Measurements from ENCODE around the gene RAB29. TPM values are rescaled to one million over a fixed set of nuclear protein-coding genes. Genes with fewer than 3 reads are reported as not detected.

RAB29 gene
- total RNA-seq, 2 donors from 2014 or later = 7.6 to 11.2 TPM

GRCh38 chr1:205794011-205794730, 18.9 kb upstream of the RAB29 start:
- no peak overlapping the region for H3K27ac ChIP-seq
- H3K36me3 ChIP-seq (replicated peaks in 1 of 2; ENCODE audit: insufficient read depth in 1 of 2, low read depth in 2 of 2) = peaks cover 27 to 34% of the 10 kb centered on the region in 2 donors

GRCh38 chr1:205792961-205793673, 17.8 kb upstream of the RAB29 start:
- WGBS, 2 donors = 49 to 51% methylated on average over 5 to 6 of the region's 6 CpGs
- DNase-seq (no peak), ATAC-seq (no peak)
- Histone ChIP-seq H3K27ac (peak overlapping the region in 1 of 4 donors; percentile 2), H3K27me3 (no peaks in the 10 kb centered on the region), H3K4me1 (peaks cover under 1% of the 10 kb centered on the region), H3K9me3 (no peaks in the 10 kb centered on the region), H3K36me3 (replicated peaks in 1 of 2; ENCODE audit: insufficient read depth in 1 of 2, low read depth in 2 of 2) (peaks cover 21 to 32% of the 10 kb centered on the region in 2 donors), H3K4me3 (no peak overlapping the region)
- intact Hi-C loops (cut with DNase I) = loop anchor here (5.0 kb wide), 1 partner anchor 184 kb away; no protein-coding TSS in a partner anchor
- TF ChIP-seq POLR2A (IDR thresholded peaks at IDR 0.05) = no peak

More at GRCh38 chr1:205794011-205794730, 18.9 kb upstream of the RAB29 start:
- Histone ChIP-seq H3K4me1 (peaks cover 11% of the 10 kb centered on the region), H3K4me3 (no peak overlapping the region), H3K27me3 (no peaks in the 10 kb centered on the region), H3K9me3 (no peaks in the 10 kb centered on the region)
- intact Hi-C loops (cut with DNase I) = loop anchor here (5.0 kb wide), 1 partner anchor 183 kb away; no protein-coding TSS in a partner anchor
- ATAC-seq (no peak), DNase-seq (no peak)
- 64 to 68% methylated on average over 5 of the region's 5 CpGs for WGBS, 2 donors
- no peak for TF ChIP-seq POLR2A (IDR thresholded peaks at IDR 0.05)
- TF ChIP-seq CTCF (IDR thresholded peaks at IDR 0.05) = no peak

GRCh38 chr1:205792481-205792881, 17.2 kb upstream of the RAB29 start:
- no peak for DNase-seq
- peak overlapping the region in 1 of 4 donors; percentile 2 for H3K27ac ChIP-seq
- H3K36me3 ChIP-seq (replicated peaks in 1 of 2; ENCODE audit: insufficient read depth in 1 of 2, low read depth in 2 of 2) = peaks cover 20 to 32% of the 10 kb centered on the region in 2 donors
- TF ChIP-seq CTCF (IDR thresholded peaks at IDR 0.05) (no peak), POLR2A (IDR thresholded peaks at IDR 0.05) (no peak)
- H3K4me3 ChIP-seq = no peak overlapping the region
- no peaks in the 10 kb centered on the region for H3K27me3 ChIP-seq
- ATAC-seq = no peak
- 73 to 74% methylated on average over 8 of the region's 8 CpGs for WGBS, 2 donors
- no peaks in the 10 kb centered on the region for H3K9me3 ChIP-seq
- no peaks in the 10 kb centered on the region for H3K4me1 ChIP-seq
- intact Hi-C loops (cut with DNase I) = loop anchor here (5.0 kb wide), 1 partner anchor 185 kb away; no protein-coding TSS in a partner anchor

GRCh38 chr1:205791568-205792180, 16.4 kb upstream of the RAB29 start:
- H3K9me3 ChIP-seq = no peaks in the 10 kb centered on the region
- no peaks in the 10 kb centered on the region for H3K4me1 ChIP-seq
- H3K27me3 ChIP-seq = no peaks in the 10 kb centered on the region
- peak; percentile 69 to 79 (median 76) for DNase-seq
- peaks cover 13 to 27% of the 10 kb centered on the region in 2 donors for H3K36me3 ChIP-seq (replicated peaks in 1 of 2; ENCODE audit: insufficient read depth in 1 of 2, low read depth in 2 of 2)
- intact Hi-C loops (cut with DNase I) = loop anchor here (5.0 kb wide), 1 partner anchor 186 kb away; no protein-coding TSS in a partner anchor
- peak; percentile 62 to 89 (median 85) for TF ChIP-seq CTCF (IDR thresholded peaks at IDR 0.05)
- no peak for TF ChIP-seq POLR2A (IDR thresholded peaks at IDR 0.05)
- peak; percentile 86 for ATAC-seq
- no peak overlapping the region for H3K4me3 ChIP-seq
- H3K27ac ChIP-seq = no peak overlapping the region
- 65 to 69% methylated on average over 5 of the region's 5 CpGs for WGBS, 2 donors

All from body of pancreas (tissue), 4 donors.